ENCODE data around the gene CDH4.

CDH4 gene

GRCh38 chr20:61790116-61790827, 538.2 kb downstream of the CDH4 start:
- in situ Hi-C loops (cut with MboI; ENCODE audit: low sequenced_read_pairs), result no loop called here

DNA sequence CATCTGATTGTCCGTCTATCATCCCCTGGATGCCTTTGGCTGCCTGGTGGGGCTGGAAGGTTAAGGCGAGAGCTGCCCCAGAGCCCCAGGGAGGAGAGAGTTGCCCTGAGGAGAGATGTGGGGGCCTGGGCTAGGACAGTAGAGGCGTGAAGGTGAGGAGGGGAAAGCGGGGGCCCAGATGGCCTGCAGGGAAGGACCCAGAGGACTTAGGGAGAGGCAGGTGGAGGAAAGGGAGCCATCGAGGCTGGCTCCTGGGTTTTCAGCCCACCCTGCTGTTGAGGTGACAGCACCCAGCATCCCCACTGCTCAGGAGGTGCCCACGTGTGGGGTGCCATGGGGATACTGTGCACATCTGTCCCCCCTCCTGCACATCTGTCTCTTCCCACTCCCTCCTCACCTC, 539.9 kb downstream of the CDH4 start:
- in situ Hi-C loops (cut with MboI; ENCODE audit: low sequenced_read_pairs), result no loop called here

- in situ Hi-C loops (cut with MboI; ENCODE audit: low sequenced_read_pairs), result no loop called here
These were observed 543.9 kb downstream of the CDH4 start for GRCh38 chr20:61795669-61796630.

- in situ Hi-C loops (cut with MboI; ENCODE audit: low sequenced_read_pairs), result no loop called here
These were observed 544.7 kb downstream of the CDH4 start for GRCh38 chr20:61796738-61797137.

- in situ Hi-C loops (cut with MboI; ENCODE audit: low sequenced_read_pairs), result no loop called here
These were observed 545.1 kb downstream of the CDH4 start for GRCh38 chr20:61797200-61797599.

DNA sequence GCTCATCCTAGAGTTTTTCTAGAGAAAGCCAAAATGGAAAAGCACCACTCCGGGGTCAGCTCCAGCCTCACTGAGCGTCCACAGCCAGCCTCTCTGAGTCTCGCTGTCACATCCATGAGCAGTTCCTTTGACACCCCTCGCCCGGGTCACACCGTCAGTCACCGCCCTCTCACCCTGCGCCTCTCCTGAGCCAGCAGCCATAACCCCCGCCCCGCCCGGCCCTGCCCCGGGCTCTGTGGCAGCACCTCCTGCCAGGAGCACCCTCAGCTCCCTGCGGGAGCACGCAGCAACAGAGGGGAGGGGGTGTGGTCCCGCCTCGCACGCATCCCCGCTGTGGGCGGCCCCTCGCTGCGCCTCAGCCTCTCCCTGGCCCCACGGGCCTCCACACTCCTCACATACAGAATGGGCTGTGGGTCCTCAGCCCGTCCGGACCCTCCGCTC, 545.9 kb downstream of the CDH4 start:
- in situ Hi-C loops (cut with MboI; ENCODE audit: low sequenced_read_pairs), result no loop called here

GRCh38 chr20:61798632-61799031, 546.6 kb downstream of the CDH4 start:
- in situ Hi-C loops (cut with MboI; ENCODE audit: low sequenced_read_pairs), result no loop called here

GRCh38 chr20:61799394-61799923, 547.4 kb downstream of the CDH4 start:
- in situ Hi-C loops (cut with MboI; ENCODE audit: low sequenced_read_pairs), result no loop called here

- in situ Hi-C loops (cut with MboI; ENCODE audit: low sequenced_read_pairs), result no loop called here
These were observed 547.9 kb downstream of the CDH4 start for GRCh38 chr20:61799928-61800327.

DNA sequence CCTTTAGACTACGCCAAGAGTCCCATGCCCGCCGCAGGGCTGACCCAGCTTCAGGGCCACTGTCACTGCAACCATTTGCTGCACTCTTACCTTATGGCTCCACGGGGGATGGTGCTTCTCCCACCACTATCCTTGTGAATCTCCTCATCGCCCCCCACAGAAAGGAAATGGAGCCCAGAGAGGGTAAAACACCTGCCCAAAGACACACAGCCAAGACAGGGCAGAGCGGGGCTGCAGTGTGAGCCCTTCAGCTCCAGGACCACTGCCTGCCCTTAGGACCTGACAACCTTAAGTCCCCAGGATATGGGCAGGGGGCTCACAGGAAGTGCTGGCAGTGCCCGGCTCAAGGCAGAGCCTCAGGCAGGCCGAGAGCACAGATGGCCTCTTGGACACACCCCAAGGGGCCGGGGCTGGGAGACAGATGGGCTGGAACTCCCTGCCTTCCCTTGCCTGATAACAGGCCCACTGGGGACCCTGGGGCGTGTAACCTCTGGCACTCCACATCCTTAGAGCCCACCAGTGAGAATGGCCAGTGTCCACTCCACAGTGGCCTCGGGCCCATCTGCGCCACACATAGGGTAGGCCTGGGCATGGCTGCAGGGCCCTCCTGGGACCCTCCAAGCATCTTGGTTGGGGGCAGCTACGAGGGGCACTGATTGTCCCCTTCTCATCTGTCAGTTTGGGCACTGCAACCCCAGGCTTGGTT, 548.5 kb downstream of the CDH4 start:
- in situ Hi-C loops (cut with MboI; ENCODE audit: low sequenced_read_pairs), result no loop called here

DNA sequence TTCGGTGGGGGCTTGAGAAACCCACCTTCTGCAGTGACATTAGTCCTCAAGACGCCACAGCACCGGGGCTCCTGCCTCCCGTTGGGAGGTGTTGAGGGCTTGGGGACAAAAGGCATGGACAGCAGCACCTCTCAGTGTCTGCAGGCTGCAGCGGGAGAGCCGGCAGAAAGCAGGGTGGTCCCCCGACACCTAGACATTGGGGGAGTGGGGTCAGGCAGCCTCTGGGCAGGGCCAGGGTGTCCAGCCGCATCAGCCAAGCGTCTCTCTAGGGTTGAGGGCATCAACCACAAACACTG, 549.0 kb downstream of the CDH4 start:
- in situ Hi-C loops (cut with MboI; ENCODE audit: low sequenced_read_pairs), result no loop called here

- in situ Hi-C loops (cut with MboI; ENCODE audit: low sequenced_read_pairs), result no loop called here
These were observed 549.4 kb downstream of the CDH4 start for GRCh38 chr20:61801428-61801827.

GRCh38 chr20:61801857-61802442, 549.9 kb downstream of the CDH4 start:
- in situ Hi-C loops (cut with MboI; ENCODE audit: low sequenced_read_pairs), result no loop called here

DNA sequence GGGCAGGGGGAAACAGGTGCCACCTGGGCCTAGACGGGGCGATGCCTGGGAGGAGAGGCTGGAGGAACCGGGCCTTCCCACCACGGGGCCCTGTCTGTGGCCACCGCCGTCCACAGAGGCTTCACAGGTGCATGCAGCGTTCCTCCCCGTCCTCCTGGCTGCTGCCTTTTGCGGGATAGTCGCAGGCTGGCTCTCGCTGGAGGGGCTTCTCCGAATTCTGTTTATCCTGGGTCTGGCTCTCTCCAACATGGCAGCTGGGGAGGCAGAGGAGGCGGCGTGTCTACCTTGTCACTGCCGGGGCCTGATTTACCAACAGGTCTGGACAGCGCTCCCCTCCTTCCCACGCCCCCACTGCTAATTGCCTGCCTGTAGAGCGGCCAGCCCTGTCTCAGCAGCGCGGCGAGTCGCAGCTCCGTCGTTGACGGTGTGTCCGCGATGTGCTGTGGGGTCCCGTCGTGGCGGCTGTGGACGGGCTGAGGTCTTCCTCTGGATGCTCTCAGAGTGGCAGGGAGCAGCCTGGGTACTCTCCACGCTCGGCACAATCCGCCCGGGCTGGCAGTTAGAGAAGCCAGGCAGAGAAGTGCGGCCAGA, 550.8 kb downstream of the CDH4 start:
- in situ Hi-C loops (cut with MboI; ENCODE audit: low sequenced_read_pairs), result no loop called here

DNA sequence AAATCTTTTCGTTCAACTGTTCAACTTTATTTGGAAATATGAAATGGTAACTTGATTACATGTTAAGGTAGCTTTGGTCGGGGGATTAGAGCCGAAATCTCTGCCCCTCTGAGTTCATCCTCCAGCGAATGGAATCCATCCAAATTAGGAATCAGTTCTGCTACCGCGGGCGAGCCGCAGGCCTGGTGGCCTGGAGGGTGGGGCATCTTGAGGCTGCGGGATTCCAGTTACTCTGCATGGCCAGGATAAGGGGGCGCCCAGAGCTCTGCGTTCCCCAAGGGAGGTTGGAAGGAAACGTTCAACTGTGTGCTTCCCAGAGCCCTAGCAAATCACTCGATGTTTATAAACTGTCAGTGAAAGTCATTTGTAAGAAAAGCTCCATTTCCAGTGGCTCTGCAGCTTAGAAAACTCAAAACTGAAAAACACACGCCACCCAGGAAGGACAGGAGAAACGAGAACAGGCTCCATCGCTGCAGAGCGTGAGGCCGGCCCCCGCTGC, 551.4 kb downstream of the CDH4 start:
- in situ Hi-C loops (cut with MboI; ENCODE audit: low sequenced_read_pairs), result no loop called here

DNA sequence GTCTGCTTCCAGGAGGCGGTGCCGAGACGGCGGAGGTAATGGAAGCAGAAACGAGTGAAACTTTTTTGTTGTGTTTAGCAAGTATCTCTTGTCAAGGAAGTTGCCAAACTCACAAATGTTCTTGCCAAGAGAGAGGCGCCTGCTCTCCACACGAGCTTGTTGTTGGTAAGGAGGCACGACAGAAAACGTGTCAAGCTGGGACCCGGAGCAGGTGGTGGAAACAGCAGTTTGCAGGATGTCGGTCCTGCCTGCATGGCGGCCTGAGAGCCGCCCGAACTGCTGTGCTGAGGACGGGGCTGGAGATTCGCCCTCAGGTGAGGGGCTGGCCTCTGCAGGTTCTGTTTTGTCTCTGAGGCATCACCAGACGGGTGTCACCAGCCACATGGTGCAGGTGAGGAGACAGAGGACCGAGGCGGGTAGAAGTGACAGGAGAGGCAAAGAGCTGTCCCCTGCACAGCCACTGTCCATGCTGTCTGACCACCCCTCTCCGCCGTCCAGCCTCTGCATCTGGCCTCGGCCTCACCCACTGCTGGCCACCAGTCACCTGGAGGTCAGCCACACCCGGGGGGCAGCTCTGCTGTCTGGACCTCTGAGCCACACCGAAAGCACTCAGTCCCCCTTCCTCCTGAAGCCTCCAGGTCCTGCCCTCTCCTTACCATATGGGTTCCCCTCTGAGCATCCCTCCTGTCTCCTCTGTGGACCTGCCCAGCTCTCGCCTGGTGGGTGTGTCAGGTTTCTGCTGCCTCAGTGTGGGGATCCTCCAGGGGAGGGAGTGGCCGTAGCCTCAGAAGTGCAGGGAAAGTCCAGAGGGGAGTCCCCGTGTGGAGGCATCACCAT, 552.1 kb downstream of the CDH4 start:
- in situ Hi-C loops (cut with MboI; ENCODE audit: low sequenced_read_pairs), result no loop called here

- in situ Hi-C loops (cut with MboI; ENCODE audit: low sequenced_read_pairs), result no loop called here
These were observed 552.8 kb downstream of the CDH4 start for GRCh38 chr20:61804752-61805295.

DNA sequence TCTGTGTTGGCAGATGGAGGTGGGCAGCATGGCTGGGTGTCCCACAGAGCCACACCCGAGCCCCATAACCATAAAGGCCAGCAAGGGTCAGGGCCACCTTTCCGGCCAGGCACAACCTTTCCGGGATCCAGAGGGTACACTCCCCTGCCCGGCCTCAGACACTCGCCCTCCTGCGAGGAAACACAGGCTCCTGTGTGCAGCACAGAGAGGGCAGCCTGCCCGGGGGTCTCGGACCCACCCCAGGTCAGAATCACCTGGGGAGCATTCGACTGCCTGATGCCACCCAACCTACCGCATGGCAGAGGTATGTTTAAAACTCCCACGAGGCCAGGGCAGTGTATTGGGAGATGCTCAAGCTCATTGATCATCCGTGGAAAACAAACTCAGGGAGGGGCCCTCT, 553.3 kb downstream of the CDH4 start:
- in situ Hi-C loops (cut with MboI; ENCODE audit: low sequenced_read_pairs), result no loop called here

DNA sequence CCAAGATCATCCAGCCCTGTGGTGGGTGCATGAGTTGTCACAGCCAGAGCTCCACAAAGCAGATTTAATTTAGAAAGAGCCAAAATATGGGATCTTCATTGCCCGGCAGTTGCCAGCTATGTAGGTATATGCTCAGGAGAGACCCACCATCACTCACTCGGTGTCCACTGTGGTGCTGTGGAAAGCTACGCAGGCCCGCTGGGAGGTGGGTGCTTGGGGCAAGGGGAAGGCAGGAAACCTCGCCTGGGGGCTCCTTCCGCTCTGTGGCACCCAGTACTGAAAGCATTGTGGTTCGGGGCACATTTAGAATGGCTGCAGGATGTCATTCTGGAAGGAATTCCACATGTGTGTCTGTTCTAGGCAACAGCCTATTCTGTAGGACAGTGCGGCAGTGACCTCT, 553.7 kb downstream of the CDH4 start:
- in situ Hi-C loops (cut with MboI; ENCODE audit: low sequenced_read_pairs), result no loop called here

Measured in HL-60/S4 treated with phorbol 12-myristate 13-acetate at 8.2 ng/mL for 4 days and 3 days (cell line).